Measurements from ENCODE around the gene BNC2. TPM values are rescaled to one million over a fixed set of nuclear protein-coding genes. Genes with fewer than 3 reads are reported as not detected.

BNC2 gene
- total RNA-seq, 4 donors from 2014 or later, result 90.2 to 130 (median 100.0) TPM

GRCh38 chr9:16364347-16364746 is 506.1 kb downstream of the BNC2 start:
- Histone ChIP-seq H3K4me1 (no peaks in the 10 kb centered on the region), H3K4me3 (no peak overlapping the region), H3K27ac (peak overlapping the region in 2 of 4 donors; percentile 38 to 42), H3K36me3 (no peaks in the 10 kb centered on the region), H3K9me3 (no peaks in the 10 kb centered on the region), H3K27me3 (no peaks in the 10 kb centered on the region)
- ATAC-seq, result peak; percentile 56
- 83 to 90% methylated on average over 1 to 6 of the region's 8 CpGs for WGBS, 2 donors (ENCODE audit: low coverage in 1 of 2)
- TF ChIP-seq CTCF (IDR thresholded peaks at IDR 0.05), result no peak
- no peak for TF ChIP-seq POLR2A (IDR thresholded peaks at IDR 0.05)
- no peak for TF ChIP-seq EP300 (IDR thresholded peaks at IDR 0.05)
- TF ChIP-seq POLR2AphosphoS5 (IDR thresholded peaks at IDR 0.05), result no peak

GRCh38 chr9:16363916-16364315 is 506.6 kb downstream of the BNC2 start:
- 66 to 100% methylated on average over 1 to 5 of the region's 5 CpGs for WGBS, 2 donors (ENCODE audit: low coverage in 1 of 2)
- Histone ChIP-seq H3K9me3 (no peaks in the 10 kb centered on the region), H3K27ac (peak overlapping the region in 3 of 4 donors; percentile 38 to 52 (median 42)), H3K36me3 (no peaks in the 10 kb centered on the region), H3K4me3 (no peak overlapping the region), H3K27me3 (no peaks in the 10 kb centered on the region), H3K4me1 (no peaks in the 10 kb centered on the region)
- TF ChIP-seq POLR2A (IDR thresholded peaks at IDR 0.05) (no peak), POLR2AphosphoS5 (IDR thresholded peaks at IDR 0.05) (no peak), CTCF (IDR thresholded peaks at IDR 0.05) (no peak), EP300 (IDR thresholded peaks at IDR 0.05) (no peak)
- no peak for ATAC-seq

GRCh38 chr9:16363073-16363781 is 507.2 kb downstream of the BNC2 start:
- TF ChIP-seq EP300 (IDR thresholded peaks at IDR 0.05), result no peak
- TF ChIP-seq POLR2AphosphoS5 (IDR thresholded peaks at IDR 0.05), result no peak
- no peak for TF ChIP-seq CTCF (IDR thresholded peaks at IDR 0.05)
- TF ChIP-seq POLR2A (IDR thresholded peaks at IDR 0.05), result no peak
- Histone ChIP-seq H3K4me1 (no peaks in the 10 kb centered on the region), H3K27me3 (no peaks in the 10 kb centered on the region), H3K4me3 (no peak overlapping the region), H3K9me3 (no peaks in the 10 kb centered on the region), H3K27ac (peak overlapping the region in 2 of 4 donors; percentile 38 to 42), H3K36me3 (no peaks in the 10 kb centered on the region)
- 76 to 83% methylated on average over 8 of the region's 8 CpGs for WGBS, 2 donors (ENCODE audit: low coverage in 1 of 2)
- peak; percentile 35 for ATAC-seq

GRCh38 chr9:16361939-16362338 is 508.5 kb downstream of the BNC2 start:
- Histone ChIP-seq H3K27ac (no peak overlapping the region), H3K36me3 (no peaks in the 10 kb centered on the region), H3K4me3 (no peak overlapping the region), H3K4me1 (no peaks in the 10 kb centered on the region), H3K9me3 (no peaks in the 10 kb centered on the region), H3K27me3 (no peaks in the 10 kb centered on the region)
- no peak for TF ChIP-seq CTCF (IDR thresholded peaks at IDR 0.05)
- TF ChIP-seq POLR2A (IDR thresholded peaks at IDR 0.05), result no peak
- no peak for TF ChIP-seq POLR2AphosphoS5 (IDR thresholded peaks at IDR 0.05)
- TF ChIP-seq EP300 (IDR thresholded peaks at IDR 0.05), result no peak
- ATAC-seq, result no peak

- H3K4me1 ChIP-seq, result no peaks in the 10 kb centered on the region
- 85 to 94% methylated on average over 3 of the region's 3 CpGs for WGBS, 2 donors (ENCODE audit: low coverage in 1 of 2)
- H3K27me3 ChIP-seq, result no peaks in the 10 kb centered on the region
- no peaks in the 10 kb centered on the region for H3K36me3 ChIP-seq
- TF ChIP-seq EP300 (IDR thresholded peaks at IDR 0.05) (no peak), CTCF (IDR thresholded peaks at IDR 0.05) (no peak), POLR2AphosphoS5 (IDR thresholded peaks at IDR 0.05) (no peak), POLR2A (IDR thresholded peaks at IDR 0.05) (no peak)
- H3K4me3 ChIP-seq, result no peak overlapping the region
- no peaks in the 10 kb centered on the region for H3K9me3 ChIP-seq
- ATAC-seq, result no peak
- H3K27ac ChIP-seq, result no peak overlapping the region
Observed at GRCh38 chr9:16361118-16361517, 509.4 kb downstream of the BNC2 start.
